ENCODE results near the gene AKIP1. TPM values are rescaled to one million over a fixed set of nuclear protein-coding genes. Genes with fewer than 3 reads are reported as not detected.

AKIP1 gene
- total and polyA plus RNA-seq, 9 of the 15 experiments (the other 6 are each of a cell fraction or from before 2014, with no cell fraction given), result 9.0 to 52.6 (median 36.2) TPM

GRCh38 chr11:8911029-8911823 lies at the start of gene AKIP1 (continued):
- TF ChIP-seq L3MBTL2 (IDR thresholded peaks at IDR 0.05) (peak; percentile 40; the same call in 1 of the 2 replicates), XRCC5 (IDR thresholded peaks at IDR 0.05; ENCODE audit: low read depth, low read length) (no peak), EP300 (IDR thresholded peaks at IDR 0.05; ENCODE audit: low read length) (no peak), CC2D1A (IDR thresholded peaks at IDR 0.05) (no peak), SREBF1 (IDR thresholded peaks at IDR 0.05; ENCODE audit: borderline replicate concordance, low read depth, low read length) (no peak), MYC (IDR thresholded peaks at IDR 0.05; ENCODE audit: low read depth, low read length) (no peak), MYC (CRISPR knock-in tag; IDR thresholded peaks at IDR 0.05; ENCODE audit: borderline replicate concordance, low read depth) (peak; percentile 37; the same call in 1 of the 2 replicates), CTCFL (IDR thresholded peaks at IDR 0.05; ENCODE audit: borderline replicate concordance, insufficient read depth, low read depth, low read length, poor library complexity, severe bottlenecking) (peak; percentile 11), MLLT1 (IDR thresholded peaks at IDR 0.05) (no peak), RERE (CRISPR knock-in tag; IDR thresholded peaks at IDR 0.05; ENCODE audit: borderline replicate concordance) (no peak), HDAC6 (IDR thresholded peaks at IDR 0.05; ENCODE audit: low read depth, low read length) (no peak), ETV1 (tag; conservative IDR thresholded peaks at IDR 0.05; ENCODE audit: low read depth) (no peak), SMARCE1 (IDR thresholded peaks at IDR 0.05) (no peak), LEF1 (IDR thresholded peaks at IDR 0.05) (no peak), TRIM24 (IDR thresholded peaks at IDR 0.05) (no peak), NCOA2 (IDR thresholded peaks at IDR 0.05; ENCODE audit: partially characterized antibody in 2 of 2) (no peak), SAP30 (IDR thresholded peaks at IDR 0.05; ENCODE audit: borderline replicate concordance, insufficient read depth, low read depth, low read length, poor library complexity, severe bottlenecking) (peak; percentile 62), MAX (CRISPR knock-in tag; IDR thresholded peaks at IDR 0.05) (peak; percentile 37; the same call in 1 of the 2 replicates), CEBPB (tag; IDR thresholded peaks at IDR 0.05) (no peak)
